Measurements from ENCODE around the gene TMEM33.

DNA sequence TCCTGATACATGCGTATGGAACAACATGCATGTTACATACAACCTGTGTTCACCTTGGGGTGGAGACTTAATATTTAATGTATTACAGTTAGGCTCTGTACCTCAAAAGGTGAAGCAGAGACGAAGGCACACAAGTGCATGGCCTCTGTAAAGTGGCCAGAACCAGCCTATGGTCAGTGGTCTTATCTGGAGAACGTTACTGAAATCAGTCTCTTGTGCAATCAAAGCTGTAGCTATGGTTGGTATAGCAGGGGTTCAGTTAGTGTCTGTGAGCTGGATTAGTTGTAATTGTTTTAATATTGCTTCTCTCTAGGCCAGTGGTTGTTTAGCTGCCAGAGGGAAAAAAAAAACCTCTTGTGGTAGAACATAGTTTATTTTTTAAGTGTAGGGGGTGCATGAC is 2.2 kb upstream of the TMEM33 start:
- TF ChIP-seq GATA3 (IDR thresholded peaks at IDR 0.05; ENCODE audit: borderline replicate concordance): no peak
- TF ChIP-seq ZC3H11A (IDR thresholded peaks at IDR 0.05): no peak
- no peak for TF ChIP-seq POLR2A (IDR thresholded peaks at IDR 0.05; ENCODE audit: low read length)
- TF ChIP-seq, protein P1, sequence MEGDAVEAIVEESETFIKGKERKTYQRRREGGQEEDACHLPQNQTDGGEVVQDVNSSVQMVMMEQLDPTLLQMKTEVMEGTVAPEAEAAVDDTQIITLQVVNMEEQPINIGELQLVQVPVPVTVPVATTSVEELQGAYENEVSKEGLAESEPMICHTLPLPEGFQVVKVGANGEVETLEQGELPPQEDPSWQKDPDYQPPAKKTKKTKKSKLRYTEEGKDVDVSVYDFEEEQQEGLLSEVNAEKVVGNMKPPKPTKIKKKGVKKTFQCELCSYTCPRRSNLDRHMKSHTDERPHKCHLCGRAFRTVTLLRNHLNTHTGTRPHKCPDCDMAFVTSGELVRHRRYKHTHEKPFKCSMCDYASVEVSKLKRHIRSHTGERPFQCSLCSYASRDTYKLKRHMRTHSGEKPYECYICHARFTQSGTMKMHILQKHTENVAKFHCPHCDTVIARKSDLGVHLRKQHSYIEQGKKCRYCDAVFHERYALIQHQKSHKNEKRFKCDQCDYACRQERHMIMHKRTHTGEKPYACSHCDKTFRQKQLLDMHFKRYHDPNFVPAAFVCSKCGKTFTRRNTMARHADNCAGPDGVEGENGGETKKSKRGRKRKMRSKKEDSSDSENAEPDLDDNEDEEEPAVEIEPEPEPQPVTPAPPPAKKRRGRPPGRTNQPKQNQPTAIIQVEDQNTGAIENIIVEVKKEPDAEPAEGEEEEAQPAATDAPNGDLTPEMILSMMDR (IDR thresholded peaks at IDR 0.05): no peak
- TF ChIP-seq, protein P2, sequence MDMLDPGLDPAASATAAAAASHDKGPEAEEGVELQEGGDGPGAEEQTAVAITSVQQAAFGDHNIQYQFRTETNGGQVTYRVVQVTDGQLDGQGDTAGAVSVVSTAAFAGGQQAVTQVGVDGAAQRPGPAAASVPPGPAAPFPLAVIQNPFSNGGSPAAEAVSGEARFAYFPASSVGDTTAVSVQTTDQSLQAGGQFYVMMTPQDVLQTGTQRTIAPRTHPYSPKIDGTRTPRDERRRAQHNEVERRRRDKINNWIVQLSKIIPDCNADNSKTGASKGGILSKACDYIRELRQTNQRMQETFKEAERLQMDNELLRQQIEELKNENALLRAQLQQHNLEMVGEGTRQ (IDR thresholded peaks at IDR 0.05): no peak
- TF ChIP-seq EHMT2 (IDR thresholded peaks at IDR 0.05; ENCODE audit: low read depth): no peak
- TF ChIP-seq MAZ (IDR thresholded peaks at IDR 0.05; ENCODE audit: borderline replicate concordance, low read depth, low read length): no peak
